Measurements from ENCODE around the gene FKBP10. TPM values are rescaled to one million over a fixed set of nuclear protein-coding genes. Genes with fewer than 3 reads are reported as not detected.

The FKBP10 gene
- polyA plus RNA-seq, 2 of the 4 experiments (the other 2 are of a cell fraction) = 109 to 119 TPM

GRCh38 chr17:41811549-41812380 is 1.0 kb upstream of the FKBP10 start, which contains the start of gene P3H4 (continued):
- TF ChIP-seq, protein P1, sequence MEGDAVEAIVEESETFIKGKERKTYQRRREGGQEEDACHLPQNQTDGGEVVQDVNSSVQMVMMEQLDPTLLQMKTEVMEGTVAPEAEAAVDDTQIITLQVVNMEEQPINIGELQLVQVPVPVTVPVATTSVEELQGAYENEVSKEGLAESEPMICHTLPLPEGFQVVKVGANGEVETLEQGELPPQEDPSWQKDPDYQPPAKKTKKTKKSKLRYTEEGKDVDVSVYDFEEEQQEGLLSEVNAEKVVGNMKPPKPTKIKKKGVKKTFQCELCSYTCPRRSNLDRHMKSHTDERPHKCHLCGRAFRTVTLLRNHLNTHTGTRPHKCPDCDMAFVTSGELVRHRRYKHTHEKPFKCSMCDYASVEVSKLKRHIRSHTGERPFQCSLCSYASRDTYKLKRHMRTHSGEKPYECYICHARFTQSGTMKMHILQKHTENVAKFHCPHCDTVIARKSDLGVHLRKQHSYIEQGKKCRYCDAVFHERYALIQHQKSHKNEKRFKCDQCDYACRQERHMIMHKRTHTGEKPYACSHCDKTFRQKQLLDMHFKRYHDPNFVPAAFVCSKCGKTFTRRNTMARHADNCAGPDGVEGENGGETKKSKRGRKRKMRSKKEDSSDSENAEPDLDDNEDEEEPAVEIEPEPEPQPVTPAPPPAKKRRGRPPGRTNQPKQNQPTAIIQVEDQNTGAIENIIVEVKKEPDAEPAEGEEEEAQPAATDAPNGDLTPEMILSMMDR (IDR thresholded peaks at IDR 0.05) = peak; percentile 90
- TF ChIP-seq, protein P2, sequence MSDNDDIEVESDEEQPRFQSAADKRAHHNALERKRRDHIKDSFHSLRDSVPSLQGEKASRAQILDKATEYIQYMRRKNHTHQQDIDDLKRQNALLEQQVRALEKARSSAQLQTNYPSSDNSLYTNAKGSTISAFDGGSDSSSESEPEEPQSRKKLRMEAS (IDR thresholded peaks at IDR 0.05) = peak; percentile 95
- no peak for TF ChIP-seq NPAS2 (CRISPR knock-in tag; IDR thresholded peaks at IDR 0.05; ENCODE audit: borderline replicate concordance)
- TF ChIP-seq ATOH8 (CRISPR knock-in tag; IDR thresholded peaks at IDR 0.05; ENCODE audit: low read depth) = no peak
- no peak for TF ChIP-seq ESRRA (IDR thresholded peaks at IDR 0.05; ENCODE audit: borderline replicate concordance, low read length)
- peak; percentile 82; the same call in 1 of the 2 replicates for TF ChIP-seq MYC (IDR thresholded peaks at IDR 0.05; ENCODE audit: borderline replicate concordance, low read length)
- no peak for TF ChIP-seq FOXS1 (CRISPR knock-in tag; IDR thresholded peaks at IDR 0.05)
- TF ChIP-seq MAFK (IDR thresholded peaks at IDR 0.05; ENCODE audit: partially characterized antibody) = no peak
- TF ChIP-seq HMGXB4 (CRISPR knock-in tag; IDR thresholded peaks at IDR 0.05; ENCODE audit: borderline replicate concordance) = peak; percentile 31; the same call in 1 of the 2 replicates
- TF ChIP-seq USF2 (IDR thresholded peaks at IDR 0.05) = no peak
- TF ChIP-seq HOXB5 (CRISPR knock-in tag; IDR thresholded peaks at IDR 0.05) = peak; percentile 19; the same call in 1 of the 2 replicates
- peak; percentile 83 for TF ChIP-seq SMC3 (IDR thresholded peaks at IDR 0.05)
- TF ChIP-seq KDM5A (IDR thresholded peaks at IDR 0.05) = peak; percentile 89
- TF ChIP-seq EHF (CRISPR knock-in tag; IDR thresholded peaks at IDR 0.05) = no peak; the same call in 1 of the 2 replicates
- no peak for TF ChIP-seq GATA3 (IDR thresholded peaks at IDR 0.05; ENCODE audit: borderline replicate concordance)
- no peak for TF ChIP-seq HOXA7 (CRISPR knock-in tag; IDR thresholded peaks at IDR 0.05)
- TF ChIP-seq TFCP2L1 (CRISPR knock-in tag; IDR thresholded peaks at IDR 0.05) = no peak
- no peak for TF ChIP-seq POLR2AphosphoS2 (conservative IDR thresholded peaks at IDR 0.05; ENCODE audit: low read length)
- TF ChIP-seq, protein P3, sequence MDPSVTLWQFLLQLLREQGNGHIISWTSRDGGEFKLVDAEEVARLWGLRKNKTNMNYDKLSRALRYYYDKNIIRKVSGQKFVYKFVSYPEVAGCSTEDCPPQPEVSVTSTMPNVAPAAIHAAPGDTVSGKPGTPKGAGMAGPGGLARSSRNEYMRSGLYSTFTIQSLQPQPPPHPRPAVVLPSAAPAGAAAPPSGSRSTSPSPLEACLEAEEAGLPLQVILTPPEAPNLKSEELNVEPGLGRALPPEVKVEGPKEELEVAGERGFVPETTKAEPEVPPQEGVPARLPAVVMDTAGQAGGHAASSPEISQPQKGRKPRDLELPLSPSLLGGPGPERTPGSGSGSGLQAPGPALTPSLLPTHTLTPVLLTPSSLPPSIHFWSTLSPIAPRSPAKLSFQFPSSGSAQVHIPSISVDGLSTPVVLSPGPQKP (IDR thresholded peaks at IDR 0.05; ENCODE audit: low read depth, low read length) = no peak
- TF ChIP-seq, protein P4, sequence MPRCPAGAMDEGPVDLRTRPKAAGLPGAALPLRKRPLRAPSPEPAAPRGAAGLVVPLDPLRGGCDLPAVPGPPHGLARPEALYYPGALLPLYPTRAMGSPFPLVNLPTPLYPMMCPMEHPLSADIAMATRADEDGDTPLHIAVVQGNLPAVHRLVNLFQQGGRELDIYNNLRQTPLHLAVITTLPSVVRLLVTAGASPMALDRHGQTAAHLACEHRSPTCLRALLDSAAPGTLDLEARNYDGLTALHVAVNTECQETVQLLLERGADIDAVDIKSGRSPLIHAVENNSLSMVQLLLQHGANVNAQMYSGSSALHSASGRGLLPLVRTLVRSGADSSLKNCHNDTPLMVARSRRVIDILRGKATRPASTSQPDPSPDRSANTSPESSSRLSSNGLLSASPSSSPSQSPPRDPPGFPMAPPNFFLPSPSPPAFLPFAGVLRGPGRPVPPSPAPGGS (IDR thresholded peaks at IDR 0.05) = peak; percentile 75; the same call in 2 of the 3 replicates
- TF ChIP-seq CHD2 (IDR thresholded peaks at IDR 0.05; ENCODE audit: low read length, partially characterized antibody) = no peak
- TF ChIP-seq FOSL2 (IDR thresholded peaks at IDR 0.05) = no peak
- no peak for TF ChIP-seq FOSL2 (CRISPR knock-in tag; IDR thresholded peaks at IDR 0.05)
- no peak for TF ChIP-seq RCOR1 (IDR thresholded peaks at IDR 0.05; ENCODE audit: low read depth, low read length)
- no peak for TF ChIP-seq HOXB13 (CRISPR knock-in tag; IDR thresholded peaks at IDR 0.05; ENCODE audit: low read depth)
- TF ChIP-seq JUN (IDR thresholded peaks at IDR 0.05) = peak; percentile 37 to 92; a peak in 3 of 5 replicates
- TF ChIP-seq ZC3H11A (IDR thresholded peaks at IDR 0.05) = no peak
- TF ChIP-seq CHD4 (IDR thresholded peaks at IDR 0.05; ENCODE audit: borderline replicate concordance) = no peak
- TF ChIP-seq ZSCAN20 (CRISPR knock-in tag; IDR thresholded peaks at IDR 0.05) = no peak

Measured in A549 (cell line).